LoVo (cell line): Measurements from ENCODE around the gene ROBO2.

ENCODE experiments used
- DNase-seq: peaks from one replicate; pipeline ENCODE4 v3.0.0-alpha.2; 2016; ENCODE audit warnings: low spot score

The ROBO2 gene

GRCh38 chr3:77052051-77052501, 12.2 kb downstream of the ROBO2 start:
- no peak for DNase-seq

- no peak for DNase-seq
Observed at GRCh38 chr3:77052733-77053670, 13.1 kb downstream of the ROBO2 start.

- no peak for DNase-seq
Observed at GRCh38 chr3:77053795-77054194, 13.9 kb downstream of the ROBO2 start.

DNA sequence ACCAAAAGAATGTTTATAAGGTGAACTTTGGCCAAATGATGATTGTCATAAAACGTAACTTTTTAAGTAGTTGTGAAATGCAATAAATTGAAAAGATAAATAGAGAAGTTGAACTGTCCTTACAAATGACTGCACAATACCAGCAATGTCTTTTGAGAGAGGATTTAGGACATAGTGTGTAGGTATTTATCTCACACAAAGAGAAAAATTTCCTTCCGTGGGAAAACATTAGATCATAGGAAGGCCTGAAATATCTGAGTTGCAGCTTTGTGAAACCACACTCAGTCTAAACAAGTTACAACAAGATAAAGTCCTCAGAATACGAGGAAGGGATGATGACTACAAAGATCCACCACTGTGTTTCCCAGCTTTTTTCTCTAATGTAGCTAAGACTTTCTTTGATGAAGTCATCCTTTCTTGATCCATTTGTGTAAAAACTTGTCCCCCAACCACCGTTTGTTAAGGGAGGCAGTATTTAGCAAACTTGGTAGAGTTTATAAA, 16.0 kb downstream of the ROBO2 start:
- no peak for DNase-seq

DNA sequence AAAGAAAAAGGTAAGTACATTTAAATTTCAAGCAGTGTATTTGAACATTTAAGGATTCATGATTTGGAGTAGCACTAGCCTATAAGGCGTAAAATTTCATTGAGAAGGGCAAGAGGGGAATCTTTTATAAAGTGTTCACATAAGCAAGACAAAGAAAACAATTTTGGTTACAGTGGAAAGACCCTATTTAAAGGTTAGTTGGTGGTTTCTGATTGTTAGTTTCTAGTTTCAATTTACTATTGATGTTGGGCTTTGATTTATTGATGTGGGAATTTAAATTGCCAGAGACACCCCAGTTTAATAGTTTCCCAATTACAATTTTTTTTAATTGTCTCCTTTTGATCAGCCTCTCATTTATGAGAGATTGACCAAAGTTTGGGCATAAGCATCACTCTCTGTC, 19.5 kb downstream of the ROBO2 start:
- DNase-seq = no peak

DNA sequence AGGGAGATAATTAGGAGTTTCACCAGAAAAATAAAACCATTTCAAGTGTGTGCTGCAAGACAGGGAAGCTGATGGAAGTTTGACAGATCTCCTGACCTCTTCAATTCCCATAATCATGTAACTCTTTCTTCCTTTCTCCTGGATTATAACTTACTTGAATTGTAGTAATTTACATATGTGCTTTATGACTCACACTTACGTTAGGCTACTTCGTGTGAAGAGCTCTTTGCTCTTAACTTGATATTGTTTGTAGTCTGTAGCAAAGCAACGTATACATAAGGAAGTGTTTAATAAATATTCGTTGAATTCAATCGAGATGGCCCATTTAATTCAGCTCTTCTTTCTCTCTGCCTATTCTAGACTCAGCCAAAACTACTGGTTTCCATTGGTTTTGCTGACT, 23.5 kb downstream of the ROBO2 start:
- DNase-seq = no peak

DNA sequence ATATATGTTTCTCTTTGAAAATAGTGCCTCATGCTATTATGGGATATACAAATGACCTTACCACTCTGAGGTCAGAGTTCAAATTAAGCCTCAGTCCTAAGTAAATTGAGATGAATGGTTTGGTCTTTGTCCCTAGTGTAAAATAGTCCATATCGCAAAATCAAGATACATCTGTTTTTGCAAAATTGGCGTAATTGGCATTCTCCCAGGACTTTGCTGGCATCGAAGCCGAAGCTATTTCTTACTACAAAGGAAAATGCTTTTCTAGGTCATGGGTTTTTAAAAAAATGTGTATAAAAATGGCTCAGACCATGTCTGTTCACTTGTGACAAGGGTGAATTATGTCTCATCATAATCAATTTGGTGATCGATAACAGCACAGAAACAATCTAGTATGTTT, 25.9 kb downstream of the ROBO2 start:
- no peak for DNase-seq

DNA sequence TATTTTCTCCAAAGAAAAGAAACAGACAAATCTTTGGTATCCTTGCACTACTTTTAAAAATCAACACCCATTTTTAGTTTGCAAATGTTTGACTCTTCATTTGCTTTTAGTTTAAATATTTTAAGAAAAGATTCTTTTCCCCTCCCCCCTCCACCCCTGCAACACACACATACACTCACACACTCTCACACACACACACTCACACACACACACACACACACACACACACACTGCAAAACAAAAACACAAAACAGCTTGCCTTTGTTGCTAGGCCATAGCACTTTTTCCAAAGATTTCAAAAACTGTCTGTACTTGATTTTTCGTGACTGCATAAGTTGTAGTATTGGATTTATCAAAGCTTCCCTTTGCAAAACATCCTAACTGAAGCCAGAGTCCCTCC, 26.9 kb downstream of the ROBO2 start:
- DNase-seq = no peak

DNA sequence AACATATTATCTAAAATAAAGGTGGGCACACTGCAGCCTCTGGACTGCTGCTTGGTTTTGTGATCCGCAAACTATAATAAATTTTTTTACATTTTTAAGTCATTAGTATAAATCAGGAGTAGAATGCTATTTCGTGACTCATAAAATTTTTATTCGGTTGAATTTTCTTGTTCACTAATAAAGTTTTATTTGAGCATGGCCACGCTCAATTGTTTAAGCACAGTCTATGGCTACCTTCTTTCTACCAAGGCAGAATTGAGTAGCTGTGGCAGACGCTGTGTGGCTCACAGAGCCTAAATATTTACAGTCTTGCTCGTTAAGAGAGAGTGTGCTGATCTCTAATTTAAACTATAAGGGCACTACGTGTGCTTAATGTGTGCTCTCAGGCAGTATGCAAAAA, 28.9 kb downstream of the ROBO2 start:
- DNase-seq = no peak

DNA sequence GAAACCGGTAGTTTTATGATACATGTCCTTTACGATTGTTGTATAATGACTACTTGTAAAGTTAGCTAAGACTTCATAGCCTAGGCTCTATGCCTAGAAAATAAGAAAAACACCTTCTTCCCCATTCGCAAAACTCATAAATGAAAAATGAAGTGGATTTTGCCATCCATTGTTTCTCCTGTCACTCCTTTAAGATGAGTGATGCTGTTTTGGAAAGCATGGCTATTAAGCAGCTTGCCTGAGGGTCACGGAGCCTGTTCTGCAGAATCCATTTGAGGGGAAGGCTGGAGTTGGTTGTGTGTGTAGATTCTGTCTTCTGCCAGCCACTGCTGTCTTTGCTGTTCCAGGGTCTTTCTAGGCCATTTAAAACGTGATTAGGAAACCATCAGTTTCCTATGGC, 31.5 kb downstream of the ROBO2 start:
- no peak for DNase-seq

DNA sequence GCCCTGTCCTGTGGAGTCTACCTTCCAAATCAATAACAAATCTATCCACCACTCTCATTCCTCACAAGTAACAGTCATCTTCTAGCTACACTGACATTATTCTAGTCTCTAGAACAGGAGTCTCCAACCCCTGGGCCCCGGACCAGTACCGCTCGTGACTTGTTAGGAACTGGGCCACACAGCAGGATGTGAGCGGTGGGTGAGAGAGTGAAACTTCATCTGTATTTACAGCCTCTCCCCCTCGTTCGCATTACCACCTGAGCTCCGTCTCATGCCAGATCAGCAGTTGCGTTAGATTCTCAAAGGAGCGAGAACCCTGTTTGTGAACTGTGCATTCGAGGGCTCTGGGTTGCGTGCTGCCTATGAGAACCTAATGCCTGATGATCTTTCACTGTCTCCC, 31.9 kb downstream of the ROBO2 start:
- DNase-seq = no peak

- no peak for DNase-seq
Observed at GRCh38 chr3:77072232-77072631, 32.3 kb downstream of the ROBO2 start.

GRCh38 chr3:77078279-77078678, 38.4 kb downstream of the ROBO2 start:
- DNase-seq = no peak

DNA sequence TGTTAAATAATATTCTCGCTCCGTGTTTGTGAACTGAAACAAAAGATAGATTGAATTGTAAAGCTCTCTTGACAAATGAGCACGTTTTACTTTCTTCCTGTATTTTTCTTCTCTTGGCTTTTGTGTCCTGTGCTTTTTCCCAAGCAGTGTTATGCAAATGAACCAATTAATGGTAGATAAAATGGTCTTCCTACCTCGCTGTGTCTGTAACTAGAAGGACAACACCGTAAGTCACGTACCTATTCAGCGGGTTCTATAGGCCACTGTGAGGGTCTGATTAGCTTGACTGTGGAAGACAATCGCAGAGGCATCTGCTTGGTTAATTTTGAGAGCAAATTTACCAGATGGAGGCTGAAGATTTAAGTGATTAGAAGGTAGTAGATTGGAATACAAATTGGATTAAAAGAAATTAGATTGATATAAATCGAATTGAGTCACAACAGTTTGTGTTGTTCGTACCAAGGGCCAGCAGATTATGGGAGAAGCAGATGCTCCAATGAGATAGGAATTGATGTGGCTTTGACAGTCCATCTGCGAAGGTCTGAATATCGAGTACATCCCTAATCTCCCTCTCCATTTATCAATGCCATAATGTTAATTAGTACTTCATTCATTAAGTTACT, 40.2 kb downstream of the ROBO2 start:
- DNase-seq = no peak

GRCh38 chr3:77081240-77081661, 41.4 kb downstream of the ROBO2 start:
- peak; percentile 59 for DNase-seq

GRCh38 chr3:77084511-77084910, 44.6 kb downstream of the ROBO2 start:
- no peak for DNase-seq

GRCh38 chr3:77086408-77086807, 46.5 kb downstream of the ROBO2 start:
- DNase-seq = no peak

- DNase-seq = no peak
Observed at GRCh38 chr3:77091809-77092208, 51.9 kb downstream of the ROBO2 start.

DNA sequence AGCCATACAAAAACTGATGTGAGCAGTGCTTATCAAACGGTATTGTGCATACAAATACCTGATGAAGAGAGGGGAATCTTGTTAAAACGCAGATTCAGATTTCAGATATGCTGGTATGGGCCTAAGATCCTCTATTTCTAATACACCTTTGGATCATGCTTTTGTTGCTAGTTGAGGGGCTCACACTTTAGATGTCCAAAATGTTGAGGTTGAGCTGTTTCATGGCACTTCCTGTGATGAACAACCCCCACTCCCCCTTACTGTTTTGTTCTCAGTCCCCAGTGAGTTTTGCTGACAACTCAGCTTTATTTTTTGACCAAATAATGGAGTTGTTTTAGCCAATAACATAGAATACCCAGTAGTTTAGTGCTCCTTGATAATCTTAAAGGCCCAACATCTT, 53.2 kb downstream of the ROBO2 start:
- DNase-seq = no peak

DNA sequence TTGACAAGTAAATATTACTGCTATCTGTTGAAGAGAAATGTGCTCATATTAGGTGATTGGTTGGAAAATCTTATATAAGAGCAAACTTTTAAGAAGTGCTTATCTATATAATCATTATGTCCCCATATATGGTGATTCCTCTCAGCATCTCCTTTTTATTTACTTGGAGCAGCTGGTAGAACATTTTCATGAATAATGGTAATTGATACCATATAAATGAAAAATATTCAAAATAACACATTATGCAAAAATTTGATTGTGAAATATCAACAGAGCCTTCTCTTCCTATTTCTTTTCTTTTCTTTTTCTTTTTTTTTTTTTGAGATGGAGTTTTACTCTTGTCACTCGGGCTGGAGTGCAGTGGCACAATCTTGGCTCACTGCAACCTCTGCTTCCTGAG, 56.2 kb downstream of the ROBO2 start:
- DNase-seq = no peak

GRCh38 chr3:77096966-77097890, 57.3 kb downstream of the ROBO2 start:
- no peak for DNase-seq
